ENCODE results near the gene SLIT3. TPM values are rescaled to one million over a fixed set of nuclear protein-coding genes. Genes with fewer than 3 reads are reported as not detected.

SLIT3 gene
- total and polyA plus RNA-seq, 4 experiments from 2014 or later: not detected

DNA sequence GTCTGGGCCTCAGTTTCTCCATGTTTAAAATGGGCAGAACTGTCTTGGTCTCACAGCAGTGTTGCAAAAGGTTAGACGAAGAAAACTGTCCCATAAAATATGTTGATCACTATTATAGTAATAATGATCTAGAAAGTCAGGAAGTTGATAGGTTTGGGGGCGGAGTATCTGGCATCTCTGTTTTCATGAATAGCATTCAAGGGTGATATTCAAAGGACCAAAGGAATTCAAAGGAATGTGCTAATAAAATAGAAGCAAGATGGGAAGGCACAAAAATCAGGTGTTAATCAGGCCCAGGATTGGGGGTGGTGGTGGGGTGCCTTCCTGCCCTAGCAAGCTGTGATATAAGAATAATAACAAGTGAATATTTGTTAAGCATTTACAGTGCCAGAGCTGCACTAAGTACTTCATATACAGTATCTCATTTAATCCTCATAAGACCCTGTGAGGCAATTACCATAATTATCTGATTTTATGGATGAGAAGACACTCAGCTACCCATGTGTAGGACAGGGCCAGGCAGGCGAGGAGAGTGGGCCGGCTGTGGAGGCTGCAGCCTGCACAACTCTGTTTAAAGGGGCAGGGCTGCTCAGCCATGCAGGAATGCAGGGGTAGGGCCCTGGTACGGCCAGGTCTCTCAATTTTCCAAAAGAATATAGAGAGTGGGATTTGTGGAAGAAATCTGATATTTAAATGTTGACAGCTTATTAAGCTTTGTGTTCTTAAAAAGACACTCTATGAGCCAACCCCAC, 579.8 kb downstream of the SLIT3 start:
- intact Hi-C loops (cut with micrococcal nuclease): no loop called here
- no peaks in the 10 kb centered on the region for H3K27me3 ChIP-seq (ENCODE audit: insufficient read depth, low read length)
- H3K4me1 ChIP-seq (ENCODE audit: insufficient read depth, low read length): no peaks in the 10 kb centered on the region
- no peaks in the 10 kb centered on the region for H3K9me3 ChIP-seq (ENCODE audit: control insufficient read depth in 1 of 2, low read length in 2 of 2)
- H3K4me3 ChIP-seq (ENCODE audit: low read length in 2 of 2): no peak overlapping the region
- no peaks in the 10 kb centered on the region for H3K36me3 Mint-ChIP-seq
- CTCF ChIA-PET (ENCODE audit: partially characterized antibody): no interaction called here
- no peaks in the 10 kb centered on the region for H3K4me1 Mint-ChIP-seq
- H3K27me3 Mint-ChIP-seq: peaks cover 9 to 20% of the 10 kb centered on the region in 2 donors
- H3K27ac ChIP-seq (ENCODE audit: low read depth, low read length): no peak overlapping the region
- no peak for DNase-seq
- no peak overlapping the region for H3K4me3 Mint-ChIP-seq
- no peak overlapping the region for H3K27ac Mint-ChIP-seq
- H3K36me3 ChIP-seq (ENCODE audit: insufficient read depth, low read length): no peaks in the 10 kb centered on the region
- POLR2A ChIA-PET (ENCODE audit: partially characterized antibody): no interaction called here
- peaks cover 0 to 8% (median under 1%) of the 10 kb centered on the region in 8 donors for H3K9me3 Mint-ChIP-seq

DNA sequence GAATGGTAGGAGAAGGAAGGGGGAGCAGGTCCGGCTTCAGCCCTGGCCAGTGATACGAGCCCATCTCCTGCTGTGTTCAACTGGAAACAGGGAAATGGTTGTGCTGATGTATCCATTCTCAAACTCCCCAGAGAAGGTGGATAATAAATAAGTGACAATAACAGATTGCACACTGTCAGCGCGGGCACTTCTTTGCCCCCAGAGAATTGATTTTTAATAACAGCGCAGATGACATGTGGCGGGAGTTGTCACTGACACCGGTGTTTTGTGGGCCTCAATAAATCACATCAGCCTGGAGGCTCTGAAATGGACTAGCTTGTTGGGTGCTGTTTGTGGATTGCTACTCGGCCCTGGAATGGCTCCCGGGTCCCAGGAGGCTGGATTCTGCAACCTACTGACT, 580.4 kb downstream of the SLIT3 start:
- intact Hi-C loops (cut with micrococcal nuclease): no loop called here
- POLR2A ChIA-PET (ENCODE audit: partially characterized antibody): no interaction called here
- CTCF ChIA-PET (ENCODE audit: partially characterized antibody): no interaction called here

DNA sequence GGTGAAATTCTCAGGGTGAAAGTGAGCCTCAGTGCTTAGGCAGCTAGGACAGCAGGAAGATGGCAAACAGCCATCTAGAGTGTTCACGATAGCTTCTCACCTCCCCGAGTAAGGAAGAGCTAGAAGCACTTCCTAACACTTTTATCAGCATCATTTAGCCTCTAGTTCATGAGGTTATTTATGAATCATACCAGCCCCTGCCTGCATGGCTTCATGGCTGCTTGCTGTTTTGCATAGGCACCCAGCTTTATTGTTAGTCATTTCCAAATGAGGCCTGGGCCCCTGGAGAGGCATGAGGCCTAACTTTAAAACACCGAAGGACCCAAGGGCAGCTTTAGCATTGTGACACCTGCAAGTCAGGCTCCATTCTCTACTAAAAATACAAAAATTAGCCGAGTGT, 586.9 kb downstream of the SLIT3 start:
- Histone ChIP-seq H3K36me3 (ENCODE audit: insufficient read depth, low read length) (no peaks in the 10 kb centered on the region), H3K4me3 (ENCODE audit: low read length in 2 of 2) (no peak overlapping the region), H3K27me3 (ENCODE audit: insufficient read depth, low read length) (no peaks in the 10 kb centered on the region), H3K9me3 (ENCODE audit: control insufficient read depth in 1 of 2, low read length in 2 of 2) (no peaks in the 10 kb centered on the region), H3K27ac (ENCODE audit: low read depth, low read length) (no peak overlapping the region), H3K4me1 (ENCODE audit: insufficient read depth, low read length) (no peaks in the 10 kb centered on the region)
- intact Hi-C loops (cut with micrococcal nuclease): no loop called here
- DNase-seq: no peak
- peaks cover 4 to 6% of the 10 kb centered on the region in 2 donors for H3K27me3 Mint-ChIP-seq
- no peak overlapping the region for H3K27ac Mint-ChIP-seq
- ChIA-PET POLR2A (ENCODE audit: partially characterized antibody) (no interaction called here), CTCF (ENCODE audit: partially characterized antibody) (no interaction called here)
- peaks cover 0 to 2% (median 0%) of the 10 kb centered on the region in 8 donors for H3K9me3 Mint-ChIP-seq
- H3K4me1 Mint-ChIP-seq: no peaks in the 10 kb centered on the region
- H3K4me3 Mint-ChIP-seq: no peak overlapping the region
- no peaks in the 10 kb centered on the region for H3K36me3 Mint-ChIP-seq

More for the DNA sequence above, 580.4 kb downstream of the SLIT3 start:
- H3K4me3 Mint-ChIP-seq: no peak overlapping the region
- no peaks in the 10 kb centered on the region for H3K9me3 ChIP-seq (ENCODE audit: control insufficient read depth in 1 of 2, low read length in 2 of 2)
- no peaks in the 10 kb centered on the region for H3K36me3 ChIP-seq (ENCODE audit: insufficient read depth, low read length)
- peaks cover 9 to 18% of the 10 kb centered on the region in 2 donors for H3K27me3 Mint-ChIP-seq
- no peaks in the 10 kb centered on the region for H3K4me1 Mint-ChIP-seq
- H3K4me3 ChIP-seq (ENCODE audit: low read length in 2 of 2): no peak overlapping the region
- H3K27ac ChIP-seq (ENCODE audit: low read depth, low read length): no peak overlapping the region
- no peak for DNase-seq
- H3K27ac Mint-ChIP-seq: no peak overlapping the region
- no peaks in the 10 kb centered on the region for H3K36me3 Mint-ChIP-seq
- H3K27me3 ChIP-seq (ENCODE audit: insufficient read depth, low read length): no peaks in the 10 kb centered on the region
- H3K4me1 ChIP-seq (ENCODE audit: insufficient read depth, low read length): no peaks in the 10 kb centered on the region
- H3K9me3 Mint-ChIP-seq: peaks cover 0 to 2% (median 0%) of the 10 kb centered on the region in 8 donors

DNA sequence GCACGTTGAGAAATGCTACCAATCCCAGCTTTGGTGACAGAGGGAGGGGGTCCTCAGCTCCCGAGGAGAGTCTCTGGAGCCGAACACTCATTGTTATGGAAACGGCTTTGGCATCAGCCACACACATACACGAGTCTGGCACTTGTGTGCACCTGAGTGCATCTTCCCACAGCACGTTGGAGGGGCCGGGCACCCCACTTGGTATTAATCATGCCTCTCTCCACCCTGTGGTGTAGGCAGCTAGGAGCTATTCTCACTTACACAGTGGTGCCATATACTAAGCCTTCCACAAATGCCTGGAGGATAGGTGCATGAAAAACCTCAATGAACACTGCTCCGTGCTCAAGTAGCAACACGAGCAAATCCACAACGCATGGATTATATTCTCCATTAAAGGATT, 587.9 kb downstream of the SLIT3 start:
- DNase-seq: no peak
- Histone ChIP-seq H3K4me1 (ENCODE audit: insufficient read depth, low read length) (no peaks in the 10 kb centered on the region), H3K27ac (ENCODE audit: low read depth, low read length) (no peak overlapping the region), H3K27me3 (ENCODE audit: insufficient read depth, low read length) (no peaks in the 10 kb centered on the region), H3K36me3 (ENCODE audit: insufficient read depth, low read length) (no peaks in the 10 kb centered on the region), H3K9me3 (ENCODE audit: control insufficient read depth in 1 of 2, low read length in 2 of 2) (no peaks in the 10 kb centered on the region), H3K4me3 (ENCODE audit: low read length in 2 of 2) (no peak overlapping the region)
- peaks cover 0 to 3% (median 0%) of the 10 kb centered on the region in 8 donors for H3K9me3 Mint-ChIP-seq
- no peaks in the 10 kb centered on the region for H3K4me1 Mint-ChIP-seq
- H3K4me3 Mint-ChIP-seq: no peak overlapping the region
- intact Hi-C loops (cut with micrococcal nuclease): no loop called here
- POLR2A ChIA-PET (ENCODE audit: partially characterized antibody): no interaction called here
- no peaks in the 10 kb centered on the region for H3K36me3 Mint-ChIP-seq
- H3K27ac Mint-ChIP-seq: no peak overlapping the region
- CTCF ChIA-PET (ENCODE audit: partially characterized antibody): interaction anchor here (1.1 kb wide), 1 partner anchor 33 kb away, joined by 3 read pairs; no protein-coding TSS in a partner anchor
- peaks cover 3 to 4% of the 10 kb centered on the region in 2 donors for H3K27me3 Mint-ChIP-seq

DNA sequence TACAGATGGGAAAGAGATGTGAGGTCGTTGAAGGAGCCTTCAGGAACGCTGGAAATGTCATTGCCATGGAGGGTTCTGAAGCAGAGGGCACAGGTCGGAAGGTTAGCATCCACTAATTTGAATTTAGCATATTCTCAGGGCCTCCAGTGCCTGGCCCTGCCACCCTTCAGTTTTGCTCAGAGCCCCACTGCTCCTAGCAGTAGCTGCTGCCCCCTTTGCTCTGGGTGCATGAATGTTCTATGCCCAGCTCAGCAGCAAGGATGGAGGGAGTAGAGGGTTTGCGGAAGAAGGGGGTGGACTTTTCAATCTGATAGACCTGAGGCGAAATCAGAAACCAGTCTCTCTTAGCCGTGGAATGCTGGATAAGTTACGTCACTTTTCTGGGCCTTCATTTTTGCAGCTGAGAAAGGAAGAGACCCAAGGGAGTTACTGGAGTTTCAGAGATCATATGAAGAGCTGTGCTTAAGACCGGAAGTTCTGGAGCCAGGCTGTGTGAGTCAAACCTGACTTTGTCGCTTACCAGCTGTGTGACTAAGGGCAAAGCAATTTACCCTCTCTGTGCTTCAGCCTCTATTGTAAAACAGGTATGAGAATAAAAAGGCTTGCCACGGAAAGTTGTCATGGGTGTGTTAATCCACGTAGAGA, 588.5 kb downstream of the SLIT3 start:
- H3K4me1 Mint-ChIP-seq: no peaks in the 10 kb centered on the region
- Histone ChIP-seq H3K36me3 (ENCODE audit: insufficient read depth, low read length) (no peaks in the 10 kb centered on the region), H3K4me1 (ENCODE audit: insufficient read depth, low read length) (no peaks in the 10 kb centered on the region), H3K9me3 (ENCODE audit: control insufficient read depth in 1 of 2, low read length in 2 of 2) (no peaks in the 10 kb centered on the region), H3K27me3 (ENCODE audit: insufficient read depth, low read length) (no peaks in the 10 kb centered on the region), H3K4me3 (ENCODE audit: low read length in 2 of 2) (no peak overlapping the region), H3K27ac (ENCODE audit: low read depth, low read length) (no peak overlapping the region)
- no peak overlapping the region for H3K4me3 Mint-ChIP-seq
- intact Hi-C loops (cut with micrococcal nuclease): no loop called here
- H3K27ac Mint-ChIP-seq: no peak overlapping the region
- H3K27me3 Mint-ChIP-seq: peaks cover 3 to 4% of the 10 kb centered on the region in 2 donors
- no peak for DNase-seq
- peaks cover 0 to 3% (median 0%) of the 10 kb centered on the region in 8 donors for H3K9me3 Mint-ChIP-seq
- CTCF ChIA-PET (ENCODE audit: partially characterized antibody): interaction anchor here (1.1 kb wide), 1 partner anchor 32 kb away, joined by 3 read pairs; no protein-coding TSS in a partner anchor
- H3K36me3 Mint-ChIP-seq: no peaks in the 10 kb centered on the region
- POLR2A ChIA-PET (ENCODE audit: partially characterized antibody): no interaction called here

DNA sequence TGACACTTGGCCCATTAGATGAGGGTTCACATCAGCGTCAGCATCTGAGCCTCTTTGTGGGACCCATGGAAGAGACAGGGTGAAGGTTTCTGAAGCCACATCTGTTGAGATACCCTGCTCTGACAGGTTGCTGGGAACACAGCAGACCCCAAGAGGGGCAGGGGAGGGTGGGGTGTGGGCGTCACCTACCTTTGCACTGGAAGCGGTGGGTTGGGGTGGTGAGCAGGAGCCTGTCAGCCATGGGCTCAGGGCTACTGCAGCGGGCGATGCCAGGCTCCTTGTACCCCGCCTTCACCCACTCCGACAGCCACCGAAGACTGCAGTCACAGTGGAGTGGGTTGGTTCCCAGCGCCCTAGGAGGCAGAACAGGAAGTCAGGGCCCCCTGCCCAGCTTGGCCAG, 590.2 kb downstream of the SLIT3 start:
- Mint-ChIP-seq H3K27ac (no peak overlapping the region), H3K4me3 (no peak overlapping the region), H3K4me1 (no peaks in the 10 kb centered on the region), H3K9me3 (peaks cover 0 to 3% (median 0%) of the 10 kb centered on the region in 8 donors), H3K27me3 (peaks cover 1 to 4% of the 10 kb centered on the region in 2 donors), H3K36me3 (no peaks in the 10 kb centered on the region)
- CTCF ChIA-PET (ENCODE audit: partially characterized antibody): no interaction called here
- intact Hi-C loops (cut with micrococcal nuclease): no loop called here
- H3K36me3 ChIP-seq (ENCODE audit: insufficient read depth, low read length): no peaks in the 10 kb centered on the region
- H3K4me1 ChIP-seq (ENCODE audit: insufficient read depth, low read length): no peaks in the 10 kb centered on the region
- H3K27ac ChIP-seq (ENCODE audit: low read depth, low read length): no peak overlapping the region
- H3K9me3 ChIP-seq (ENCODE audit: control insufficient read depth in 1 of 2, low read length in 2 of 2): no peaks in the 10 kb centered on the region
- POLR2A ChIA-PET (ENCODE audit: partially characterized antibody): no interaction called here
- no peak overlapping the region for H3K4me3 ChIP-seq (ENCODE audit: low read length in 2 of 2)
- DNase-seq: no peak
- no peaks in the 10 kb centered on the region for H3K27me3 ChIP-seq (ENCODE audit: insufficient read depth, low read length)

DNA sequence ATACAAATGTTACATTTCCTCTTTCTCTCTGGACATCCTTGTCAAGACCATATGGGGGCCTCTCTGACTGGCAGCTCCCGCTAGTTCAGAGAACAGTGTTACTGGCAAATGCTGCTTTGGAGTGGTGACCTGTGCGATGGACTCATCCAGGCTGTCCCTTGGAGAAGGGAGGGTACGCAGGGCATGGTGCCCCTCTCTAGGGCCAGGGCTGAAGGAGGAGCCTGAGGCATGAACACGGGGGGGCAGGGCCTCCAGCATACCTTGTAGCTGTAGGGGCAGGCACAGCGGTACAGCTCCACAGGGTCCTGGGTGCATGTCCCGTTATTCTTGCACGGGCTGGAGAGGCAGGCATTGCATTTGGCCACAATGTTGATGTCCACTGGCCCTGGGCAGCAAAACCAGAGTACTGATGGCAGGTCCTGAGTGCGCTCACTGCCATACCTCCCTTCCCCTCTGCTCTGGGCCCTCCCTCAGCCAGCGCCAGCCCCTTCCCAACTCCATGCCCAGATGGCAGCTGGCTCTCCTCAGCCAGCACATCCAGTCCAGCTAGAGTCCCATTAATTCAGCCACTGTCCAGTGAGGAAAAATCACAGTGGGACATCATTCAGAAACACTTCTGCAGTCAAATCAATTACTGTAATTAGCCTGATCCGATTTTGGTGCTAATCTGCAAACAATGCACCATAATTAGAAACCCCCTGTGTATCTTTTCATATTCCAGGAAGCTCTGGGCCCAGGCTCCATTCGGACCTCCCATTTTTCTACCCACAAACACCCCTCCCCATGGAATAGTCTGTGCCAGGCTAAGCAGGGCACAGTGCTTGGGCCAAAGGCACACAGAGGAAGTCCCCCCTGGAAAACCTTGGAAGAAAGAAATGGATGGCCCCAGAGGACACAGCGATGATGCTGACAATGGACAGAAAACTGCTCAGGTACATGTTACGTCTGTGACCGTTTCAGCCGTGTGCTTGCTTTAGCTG, 592.9 kb downstream of the SLIT3 start:
- H3K4me1 Mint-ChIP-seq: no peaks in the 10 kb centered on the region
- CTCF ChIA-PET (ENCODE audit: partially characterized antibody): no interaction called here

More for the DNA sequence above, 592.9 kb downstream of the SLIT3 start:
- Mint-ChIP-seq H3K27me3 (peaks cover 1 to 3% of the 10 kb centered on the region in 2 donors), H3K36me3 (no peaks in the 10 kb centered on the region), H3K27ac (no peak overlapping the region), H3K4me3 (no peak overlapping the region), H3K9me3 (peaks cover 0 to 3% (median 0%) of the 10 kb centered on the region in 8 donors)
- H3K27me3 ChIP-seq (ENCODE audit: insufficient read depth, low read length): no peaks in the 10 kb centered on the region
- no peaks in the 10 kb centered on the region for H3K36me3 ChIP-seq (ENCODE audit: insufficient read depth, low read length)
- H3K4me1 ChIP-seq (ENCODE audit: insufficient read depth, low read length): no peaks in the 10 kb centered on the region
- no peak overlapping the region for H3K27ac ChIP-seq (ENCODE audit: low read depth, low read length)
- POLR2A ChIA-PET (ENCODE audit: partially characterized antibody): no interaction called here
- no peak overlapping the region for H3K4me3 ChIP-seq (ENCODE audit: low read length in 2 of 2)
- DNase-seq: no peak
- intact Hi-C loops (cut with micrococcal nuclease): no loop called here
- no peaks in the 10 kb centered on the region for H3K9me3 ChIP-seq (ENCODE audit: control insufficient read depth in 1 of 2, low read length in 2 of 2)

Data from CD4-positive, alpha-beta memory T cell (primary cell).